Transverse colon (tissue), 4 donors: ENCODE results near the gene ANKRD33.

Experiments
- CTCF ChIP-seq, 5 experiments: fragments of 200-600 bp in 3 of 5; fragments of 450-650 bp in 2 of 5; sonication (generic) in 3 of 5; IDR thresholded peaks; 1 replicate in 2 of 5; 2 replicates in 3 of 5; pipeline ENCODE4 v1.5.1; 2016 to 2017; ENCODE audit warnings: antibody characterized with exemption in 5 of 5, inconsistent platforms in 3 of 5, mild to moderate bottlenecking in 2 of 5, moderate library complexity in 1 of 5
- POLR2A ChIP-seq: fragments of 450-650 bp; IDR thresholded peaks from one replicate; pipeline ENCODE4 v1.6.1; 2016; ENCODE audit warnings: antibody characterized with exemption, mild to moderate bottlenecking, moderate library complexity
- POLR2AphosphoS5 ChIP-seq, 3 donors: sonication (generic); formaldehyde crosslinking; IDR thresholded peaks; one replicate each; pipeline ENCODE4 v1.6.1; 2016; ENCODE audit warnings: antibody characterized with exemption in 3 of 3

- TF ChIP-seq POLR2AphosphoS5 (IDR thresholded peaks at IDR 0.05) (no peak), CTCF (IDR thresholded peaks at IDR 0.05) (no peak), POLR2A (no peak)
Measured at GRCh38 chr12:51839310-51839947, 48.5 kb upstream of the ANKRD33 start.
